Measurements from ENCODE around the gene IKZF1. TPM values are rescaled to one million over a fixed set of nuclear protein-coding genes. Genes with fewer than 3 reads are reported as not detected.

The IKZF1 gene
- total RNA-seq, 1 experiment from 2014 or later: 2.3 TPM

GRCh38 chr7:50276483-50276882 lies 28.0 kb upstream of the IKZF1 start:
- Mint-ChIP-seq H3K36me3 (no peaks in the 10 kb centered on the region), H3K27ac (no peak overlapping the region), H3K27me3 (ENCODE audit: low read depth) (peaks cover 2% of the 10 kb centered on the region), H3K4me1 (no peaks in the 10 kb centered on the region), H3K9me3 (no peaks in the 10 kb centered on the region), H3K4me3 (no peak overlapping the region)
- ChIA-PET POLR2A (no interaction called here), CTCF (no interaction called here)
- ATAC-seq: no peak
- no peak for DNase-seq (ENCODE audit: low spot score)
- no peak for TF ChIP-seq MYBL2 (CRISPR knock-in tag; IDR thresholded peaks at IDR 0.05)
- TF ChIP-seq RELA (CRISPR knock-in tag; IDR thresholded peaks at IDR 0.05; ENCODE audit: borderline replicate concordance): no peak
- no peak for TF ChIP-seq ZNF138 (CRISPR knock-in tag; conservative IDR thresholded peaks at IDR 0.05)
- TF ChIP-seq ELF4 (CRISPR knock-in tag; IDR thresholded peaks at IDR 0.05; ENCODE audit: low read depth): no peak
- TF ChIP-seq FOXK1 (CRISPR knock-in tag; IDR thresholded peaks at IDR 0.05): no peak
- TF ChIP-seq KAT7 (CRISPR knock-in tag; IDR thresholded peaks at IDR 0.05; ENCODE audit: borderline replicate concordance): no peak
- TF ChIP-seq, protein P1, sequence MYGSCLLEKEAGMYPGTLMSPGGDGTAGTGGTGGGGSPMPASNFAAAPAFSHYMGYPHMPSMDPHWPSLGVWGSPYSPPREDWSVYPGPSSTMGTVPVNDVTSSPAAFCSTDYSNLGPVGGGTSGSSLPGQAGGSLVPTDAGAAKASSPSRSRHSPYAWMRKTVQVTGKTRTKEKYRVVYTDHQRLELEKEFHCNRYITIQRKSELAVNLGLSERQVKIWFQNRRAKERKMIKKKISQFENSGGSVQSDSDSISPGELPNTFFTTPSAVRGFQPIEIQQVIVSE (CRISPR knock-in tag; IDR thresholded peaks at IDR 0.05; ENCODE audit: borderline replicate concordance): no peak

DNA sequence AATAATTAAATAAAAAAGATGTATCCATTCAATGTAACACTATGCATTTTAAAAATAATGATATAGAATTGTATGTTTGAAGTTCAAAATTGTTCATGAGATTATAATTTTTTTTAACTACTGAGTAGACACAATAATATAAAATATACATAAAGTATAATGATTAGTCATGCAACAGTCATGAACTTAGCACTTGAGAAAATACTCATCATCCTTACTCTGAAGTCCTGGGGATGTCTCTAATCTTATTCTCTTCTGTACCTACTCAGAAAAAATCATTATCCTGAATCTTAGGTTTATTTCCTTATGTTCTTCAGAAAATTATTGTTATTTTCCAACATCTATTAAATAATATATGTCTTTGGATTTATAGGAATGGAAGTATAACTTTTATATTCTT lies 26.4 kb upstream of the IKZF1 start:
- H3K4me3 Mint-ChIP-seq: no peak overlapping the region
- no peaks in the 10 kb centered on the region for H3K9me3 Mint-ChIP-seq
- DNase-seq (ENCODE audit: low spot score): no peak
- peaks cover 2% of the 10 kb centered on the region for H3K27me3 Mint-ChIP-seq (ENCODE audit: low read depth)
- no peak overlapping the region for H3K27ac Mint-ChIP-seq
- TF ChIP-seq, protein P2, sequence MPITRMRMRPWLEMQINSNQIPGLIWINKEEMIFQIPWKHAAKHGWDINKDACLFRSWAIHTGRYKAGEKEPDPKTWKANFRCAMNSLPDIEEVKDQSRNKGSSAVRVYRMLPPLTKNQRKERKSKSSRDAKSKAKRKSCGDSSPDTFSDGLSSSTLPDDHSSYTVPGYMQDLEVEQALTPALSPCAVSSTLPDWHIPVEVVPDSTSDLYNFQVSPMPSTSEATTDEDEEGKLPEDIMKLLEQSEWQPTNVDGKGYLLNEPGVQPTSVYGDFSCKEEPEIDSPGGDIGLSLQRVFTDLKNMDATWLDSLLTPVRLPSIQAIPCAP (CRISPR knock-in tag; IDR thresholded peaks at IDR 0.05): no peak
- TF ChIP-seq NR1H2 (CRISPR knock-in tag; IDR thresholded peaks at IDR 0.05): no peak
- TF ChIP-seq ZNF121 (CRISPR knock-in tag; IDR thresholded peaks at IDR 0.05): no peak
- TF ChIP-seq, protein P3, sequence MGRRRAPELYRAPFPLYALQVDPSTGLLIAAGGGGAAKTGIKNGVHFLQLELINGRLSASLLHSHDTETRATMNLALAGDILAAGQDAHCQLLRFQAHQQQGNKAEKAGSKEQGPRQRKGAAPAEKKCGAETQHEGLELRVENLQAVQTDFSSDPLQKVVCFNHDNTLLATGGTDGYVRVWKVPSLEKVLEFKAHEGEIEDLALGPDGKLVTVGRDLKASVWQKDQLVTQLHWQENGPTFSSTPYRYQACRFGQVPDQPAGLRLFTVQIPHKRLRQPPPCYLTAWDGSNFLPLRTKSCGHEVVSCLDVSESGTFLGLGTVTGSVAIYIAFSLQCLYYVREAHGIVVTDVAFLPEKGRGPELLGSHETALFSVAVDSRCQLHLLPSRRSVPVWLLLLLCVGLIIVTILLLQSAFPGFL (CRISPR knock-in tag; IDR thresholded peaks at IDR 0.05; ENCODE audit: borderline replicate concordance): no peak
- no peak for TF ChIP-seq EMX1 (CRISPR knock-in tag; IDR thresholded peaks at IDR 0.05)
- TF ChIP-seq USF1 (CRISPR knock-in tag; IDR thresholded peaks at IDR 0.05): no peak
- TF ChIP-seq, protein P4, sequence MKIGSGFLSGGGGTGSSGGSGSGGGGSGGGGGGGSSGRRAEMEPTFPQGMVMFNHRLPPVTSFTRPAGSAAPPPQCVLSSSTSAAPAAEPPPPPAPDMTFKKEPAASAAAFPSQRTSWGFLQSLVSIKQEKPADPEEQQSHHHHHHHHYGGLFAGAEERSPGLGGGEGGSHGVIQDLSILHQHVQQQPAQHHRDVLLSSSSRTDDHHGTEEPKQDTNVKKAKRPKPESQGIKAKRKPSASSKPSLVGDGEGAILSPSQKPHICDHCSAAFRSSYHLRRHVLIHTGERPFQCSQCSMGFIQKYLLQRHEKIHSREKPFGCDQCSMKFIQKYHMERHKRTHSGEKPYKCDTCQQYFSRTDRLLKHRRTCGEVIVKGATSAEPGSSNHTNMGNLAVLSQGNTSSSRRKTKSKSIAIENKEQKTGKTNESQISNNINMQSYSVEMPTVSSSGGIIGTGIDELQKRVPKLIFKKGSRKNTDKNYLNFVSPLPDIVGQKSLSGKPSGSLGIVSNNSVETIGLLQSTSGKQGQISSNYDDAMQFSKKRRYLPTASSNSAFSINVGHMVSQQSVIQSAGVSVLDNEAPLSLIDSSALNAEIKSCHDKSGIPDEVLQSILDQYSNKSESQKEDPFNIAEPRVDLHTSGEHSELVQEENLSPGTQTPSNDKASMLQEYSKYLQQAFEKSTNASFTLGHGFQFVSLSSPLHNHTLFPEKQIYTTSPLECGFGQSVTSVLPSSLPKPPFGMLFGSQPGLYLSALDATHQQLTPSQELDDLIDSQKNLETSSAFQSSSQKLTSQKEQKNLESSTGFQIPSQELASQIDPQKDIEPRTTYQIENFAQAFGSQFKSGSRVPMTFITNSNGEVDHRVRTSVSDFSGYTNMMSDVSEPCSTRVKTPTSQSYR (CRISPR knock-in tag; IDR thresholded peaks at IDR 0.05): no peak
- TF ChIP-seq ATF1 (CRISPR knock-in tag; IDR thresholded peaks at IDR 0.05): no peak
- TF ChIP-seq GRHL2 (CRISPR knock-in tag; IDR thresholded peaks at IDR 0.05; ENCODE audit: insufficient replicate concordance, severe bottlenecking): no peak
- no peak for TF ChIP-seq CBFB (CRISPR knock-in tag; IDR thresholded peaks at IDR 0.05; ENCODE audit: low read depth)
- TF ChIP-seq FOXK1 (CRISPR knock-in tag; IDR thresholded peaks at IDR 0.05): no peak
- TF ChIP-seq SMAD3 (CRISPR knock-in tag; IDR thresholded peaks at IDR 0.05; ENCODE audit: borderline replicate concordance): no peak
- TF ChIP-seq ZNF671 (CRISPR knock-in tag; IDR thresholded peaks at IDR 0.05): no peak
- TF ChIP-seq ZNF138 (CRISPR knock-in tag; conservative IDR thresholded peaks at IDR 0.05): no peak
- ATAC-seq: no peak
- POLR2A ChIA-PET: no interaction called here
- no peaks in the 10 kb centered on the region for H3K36me3 Mint-ChIP-seq
- H3K4me1 Mint-ChIP-seq: no peaks in the 10 kb centered on the region
- CTCF ChIA-PET: interaction anchor here (0.6 kb wide), 1 partner anchor 454 kb away, joined by 4 read pairs; no protein-coding TSS in a partner anchor

Measured in WTC11 (cell line).